ENCODE data around the gene ADARB2. TPM values are rescaled to one million over a fixed set of nuclear protein-coding genes. Genes with fewer than 3 reads are reported as not detected.
"Not testable (repeated sequence)": the region's sequence is repeated elsewhere in the genome, so short reads cannot be mapped to it uniquely, and the experiment has no call there.

ADARB2 gene
- total and polyA plus RNA-seq, 2 experiments from 2014 or later: not detected

- no peaks in the 10 kb centered on the region for H3F3A ChIP-seq (ENCODE audit: insufficient read depth)
- no peaks in the 10 kb centered on the region for H3K36me3 ChIP-seq (ENCODE audit: low read depth)
- no peak overlapping the region for H3K4me2 ChIP-seq (ENCODE audit: unreplicated experiment)
- H3K9me3 ChIP-seq (ENCODE audit: low read depth): no peaks in the 10 kb centered on the region
- no peak overlapping the region for H3K9ac ChIP-seq
- H3K4me1 ChIP-seq (ENCODE audit: insufficient read depth): no peaks in the 10 kb centered on the region
- no peaks in the 10 kb centered on the region for H4K20me1 ChIP-seq (ENCODE audit: insufficient read depth)
- in situ Hi-C loops (cut with MboI): no loop called here
- H2AFZ ChIP-seq: no peak overlapping the region
- no peak overlapping the region for H3K27ac ChIP-seq
- no peak overlapping the region for H3K4me3 ChIP-seq
- no peaks in the 10 kb centered on the region for H3K9me2 ChIP-seq (ENCODE audit: insufficient read depth)
- no peaks in the 10 kb centered on the region for H3K27me3 ChIP-seq (replicated peaks; ENCODE audit: insufficient read depth)
- TF ChIP-seq EZH2phosphoT487 (IDR thresholded peaks at IDR 0.05; ENCODE audit: insufficient read depth, low read depth): no peak
- no peak for TF ChIP-seq EZH2 (IDR thresholded peaks at IDR 0.05; ENCODE audit: insufficient read depth, poor library complexity, severe bottlenecking)
- H3K79me2 ChIP-seq (ENCODE audit: insufficient read depth): no peaks in the 10 kb centered on the region
- DNase-seq: no peak
- 47 to 52% methylated on average over 25 of the region's 25 CpGs for WGBS, 2 experiments (ENCODE audit: low coverage in 1 of 2, low lambda C conversion rate in 2 of 2, missing lambda C conversion rate in 2 of 2)
Measured at GRCh38 chr10:1160561-1161314, 576.6 kb downstream of the ADARB2 start.

DNA sequence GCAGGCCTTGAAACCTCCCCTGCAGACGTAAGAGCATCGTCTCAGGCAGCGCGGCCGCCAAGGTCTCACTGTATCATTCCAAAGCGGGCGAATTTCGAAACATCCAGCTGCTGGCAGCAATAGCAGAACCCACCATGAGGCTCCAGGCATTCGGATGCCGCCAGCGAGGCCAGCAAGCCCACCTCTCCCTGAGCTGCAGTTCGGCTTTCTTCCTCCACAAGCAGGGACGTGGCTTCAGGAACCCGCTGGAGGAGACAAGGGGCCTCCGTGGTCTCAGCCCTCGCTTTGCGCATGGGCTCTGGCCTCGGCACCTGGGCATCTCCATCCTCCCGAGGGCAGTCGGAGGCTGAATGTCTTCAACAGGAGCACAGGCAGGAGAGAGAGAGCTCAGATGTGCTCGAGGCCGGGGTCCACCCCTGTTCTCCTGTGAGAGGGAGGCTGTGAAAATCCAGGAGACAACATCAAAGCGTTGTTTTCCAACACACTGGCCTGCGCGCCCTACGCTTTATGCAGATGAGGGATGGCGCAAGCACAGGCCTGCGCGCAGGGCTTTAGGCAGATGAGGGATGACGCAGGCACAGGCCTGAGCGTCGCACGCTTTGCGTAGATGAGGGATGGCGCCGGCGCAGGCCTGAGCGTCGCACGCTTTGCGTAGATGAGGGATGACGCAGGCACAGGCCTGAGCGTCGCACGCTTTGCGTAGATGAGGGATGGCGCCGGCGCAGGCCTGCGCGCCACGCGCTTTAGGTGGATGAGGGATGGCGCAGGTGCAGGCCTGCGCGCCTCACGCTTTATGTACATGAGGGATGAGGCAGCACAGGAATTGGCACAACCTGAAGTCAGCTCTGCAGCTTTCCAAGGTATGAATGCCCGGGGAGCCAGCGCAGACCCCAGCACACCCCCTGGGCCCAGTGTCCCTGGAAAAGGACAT is 577.9 kb downstream of the ADARB2 start:
- peaks cover 3% of the 10 kb centered on the region; the same call in 1 of the 2 replicates for H3K27me3 ChIP-seq (replicated peaks; ENCODE audit: insufficient read depth)
- H3K27ac ChIP-seq: no peak overlapping the region
- no peaks in the 10 kb centered on the region for H3K9me3 ChIP-seq (ENCODE audit: low read depth)
- H3K79me2 ChIP-seq (ENCODE audit: insufficient read depth): no peaks in the 10 kb centered on the region
- no peaks in the 10 kb centered on the region for H3K9me2 ChIP-seq (ENCODE audit: insufficient read depth)
- TF ChIP-seq EZH2phosphoT487 (IDR thresholded peaks at IDR 0.05; ENCODE audit: insufficient read depth, low read depth) (no peak), EZH2 (IDR thresholded peaks at IDR 0.05; ENCODE audit: insufficient read depth, poor library complexity, severe bottlenecking) (no peak)
- no peak overlapping the region for H3K4me3 ChIP-seq
- no peaks in the 10 kb centered on the region for H4K20me1 ChIP-seq (ENCODE audit: insufficient read depth)
- H3K4me2 ChIP-seq (ENCODE audit: unreplicated experiment): no peak overlapping the region
- H3F3A ChIP-seq (ENCODE audit: insufficient read depth): no peaks in the 10 kb centered on the region
- H3K9ac ChIP-seq: no peak overlapping the region
- no peaks in the 10 kb centered on the region for H3K4me1 ChIP-seq (ENCODE audit: insufficient read depth)
- DNase-seq: no peak
- in situ Hi-C loops (cut with MboI): no loop called here
- 70 to 73% methylated on average over 50 to 59 of the region's 59 CpGs for WGBS, 2 experiments (ENCODE audit: low coverage in 1 of 2, low lambda C conversion rate in 2 of 2, missing lambda C conversion rate in 2 of 2)
- no peak overlapping the region for H2AFZ ChIP-seq
- no peaks in the 10 kb centered on the region for H3K36me3 ChIP-seq (ENCODE audit: low read depth)

- DNase-seq; H3F3A ChIP-seq (ENCODE audit: insufficient read depth); in situ Hi-C loops (cut with MboI); H3K9me2 ChIP-seq (ENCODE audit: insufficient read depth); H3K27me3 ChIP-seq (replicated peaks; ENCODE audit: insufficient read depth); H3K9me3 ChIP-seq (ENCODE audit: low read depth); H4K20me1 ChIP-seq (ENCODE audit: insufficient read depth); H3K4me1 ChIP-seq (ENCODE audit: insufficient read depth); H2AFZ ChIP-seq; H3K4me2 ChIP-seq (ENCODE audit: unreplicated experiment); H3K79me2 ChIP-seq (ENCODE audit: insufficient read depth); H3K36me3 ChIP-seq (ENCODE audit: low read depth); H3K9ac ChIP-seq; H3K27ac ChIP-seq; H3K4me3 ChIP-seq: not testable (repeated sequence)
- WGBS, 2 experiments (ENCODE audit: low coverage in 1 of 2, low lambda C conversion rate in 2 of 2, missing lambda C conversion rate in 2 of 2): 59 to 63% methylated on average over 10 of the region's 10 CpGs
Measured at GRCh38 chr10:1158536-1158935, 578.8 kb downstream of the ADARB2 start.

DNA sequence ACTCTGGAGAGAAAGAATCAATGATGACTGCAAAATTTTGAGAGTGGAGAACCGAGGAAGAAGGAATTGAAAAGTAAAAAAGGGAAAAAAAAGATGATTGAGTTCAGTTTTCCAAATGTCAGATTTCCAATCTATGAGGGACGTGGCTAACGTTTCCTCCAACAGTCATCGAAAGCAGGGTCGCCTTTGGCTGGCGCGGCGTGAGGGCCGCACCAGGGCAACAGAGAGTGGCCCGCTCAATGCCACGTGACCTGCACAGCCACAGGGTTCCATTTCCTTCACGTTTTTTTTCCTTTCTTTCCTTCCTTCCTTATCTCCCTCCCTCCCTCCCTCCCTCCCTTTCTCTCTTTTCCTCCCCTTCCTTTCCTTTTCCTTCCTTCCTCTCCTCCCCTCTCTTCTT is 579.3 kb downstream of the ADARB2 start:
- no peak for DNase-seq
- no peak overlapping the region for H3K4me3 ChIP-seq
- H3K9me3 ChIP-seq (ENCODE audit: low read depth): no peaks in the 10 kb centered on the region
- no peak overlapping the region for H3K9ac ChIP-seq
- 46 to 47% methylated on average over 12 of the region's 12 CpGs for WGBS, 2 experiments (ENCODE audit: low coverage in 1 of 2, low lambda C conversion rate in 2 of 2, missing lambda C conversion rate in 2 of 2)
- H3K27ac ChIP-seq: no peak overlapping the region
- no peak for TF ChIP-seq EZH2 (IDR thresholded peaks at IDR 0.05; ENCODE audit: insufficient read depth, poor library complexity, severe bottlenecking)
- TF ChIP-seq EZH2phosphoT487 (IDR thresholded peaks at IDR 0.05; ENCODE audit: insufficient read depth, low read depth): no peak
- no peaks in the 10 kb centered on the region for H3F3A ChIP-seq (ENCODE audit: insufficient read depth)
- no peaks in the 10 kb centered on the region for H3K4me1 ChIP-seq (ENCODE audit: insufficient read depth)
- no peaks in the 10 kb centered on the region for H3K9me2 ChIP-seq (ENCODE audit: insufficient read depth)
- H2AFZ ChIP-seq: no peak overlapping the region
- no peaks in the 10 kb centered on the region for H3K79me2 ChIP-seq (ENCODE audit: insufficient read depth)
- H3K4me2 ChIP-seq (ENCODE audit: unreplicated experiment): no peak overlapping the region
- peaks cover 9% of the 10 kb centered on the region for H3K27me3 ChIP-seq (replicated peaks; ENCODE audit: insufficient read depth)
- no peaks in the 10 kb centered on the region for H4K20me1 ChIP-seq (ENCODE audit: insufficient read depth)
- in situ Hi-C loops (cut with MboI): no loop called here
- H3K36me3 ChIP-seq (ENCODE audit: low read depth): no peaks in the 10 kb centered on the region
